Esophagus mucosa (tissue), 1 donor: ENCODE measurements around the gene ZNF207. TPM values are rescaled to one million over a fixed set of nuclear protein-coding genes. Genes with fewer than 3 reads are reported as not detected.
"Not testable (repeated sequence)": the region's sequence is repeated elsewhere in the genome, so short reads cannot be mapped to it uniquely, and the experiment has no call there.

Experiments
- ATAC-seq: fragments of 200-7000 bp; cut with Tn5 transposase; one replicate; pipeline ENCODE4 v1.9.1; 2020
- total RNA-seq: library from RNA; stranded (reverse); gene quantifications from one replicate; pipeline ENCODE4 v1.2.4, GENCODE V29; 2023
- donor health status: DM: yes; HTN: yes; CAD: no.

The ZNF207 gene
- total RNA-seq, result 131 TPM

DNA sequence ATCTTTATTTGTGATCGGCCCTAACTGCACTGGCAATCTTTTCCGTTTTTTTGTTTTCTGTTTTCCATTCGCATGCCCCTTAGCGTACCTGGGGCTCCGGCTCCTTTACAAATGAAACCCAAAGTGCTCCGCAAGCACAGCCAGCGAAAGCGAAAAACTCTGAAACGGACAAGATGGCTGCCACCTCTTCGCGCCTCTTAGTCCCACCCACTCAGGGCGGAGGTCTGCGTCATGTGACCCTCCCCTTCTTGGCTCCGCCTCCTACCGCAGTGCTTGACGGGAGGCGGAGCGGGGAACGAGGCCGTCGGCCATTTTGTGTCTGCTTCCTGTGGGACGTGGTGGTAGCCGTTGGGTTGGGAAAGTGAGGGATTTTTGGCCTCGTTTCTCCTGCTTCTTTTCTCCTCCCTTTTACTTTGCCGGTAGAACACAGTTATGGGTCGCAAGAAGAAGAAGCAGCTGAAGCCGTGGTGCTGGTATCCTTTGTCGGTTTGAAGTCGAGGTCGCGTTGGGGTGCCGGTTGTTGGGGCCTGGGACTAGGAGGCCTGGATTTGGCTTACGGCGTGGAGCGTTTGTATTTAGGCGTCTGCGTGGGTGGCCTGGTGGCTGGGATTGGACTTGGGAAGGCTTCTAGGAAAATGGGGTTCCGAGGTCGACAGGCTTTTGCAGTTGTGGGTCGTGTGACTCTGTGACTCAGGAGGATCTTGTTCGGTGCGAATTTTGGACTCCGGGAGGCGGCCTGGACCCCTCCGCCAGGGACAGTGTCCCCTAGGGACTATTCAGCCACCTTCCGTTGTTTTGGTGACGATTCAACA lies at the start of gene ZNF207:
Gene ZNF207, plus strand, starts transcription at position 304 of the 812 bp plus-strand sequence. Its CDS starts 129 bp downstream, at position 433.
- peak; percentile 97 for ATAC-seq

GRCh38 chr17:32302037-32302436 lies 47.9 kb upstream of the ZNF207 start:
- ATAC-seq, result no peak

GRCh38 chr17:32302860-32303649 lies 46.9 kb upstream of the ZNF207 start:
- no peak for ATAC-seq

GRCh38 chr17:32303781-32304288 lies 46.1 kb upstream of the ZNF207 start:
- ATAC-seq, result no peak

DNA sequence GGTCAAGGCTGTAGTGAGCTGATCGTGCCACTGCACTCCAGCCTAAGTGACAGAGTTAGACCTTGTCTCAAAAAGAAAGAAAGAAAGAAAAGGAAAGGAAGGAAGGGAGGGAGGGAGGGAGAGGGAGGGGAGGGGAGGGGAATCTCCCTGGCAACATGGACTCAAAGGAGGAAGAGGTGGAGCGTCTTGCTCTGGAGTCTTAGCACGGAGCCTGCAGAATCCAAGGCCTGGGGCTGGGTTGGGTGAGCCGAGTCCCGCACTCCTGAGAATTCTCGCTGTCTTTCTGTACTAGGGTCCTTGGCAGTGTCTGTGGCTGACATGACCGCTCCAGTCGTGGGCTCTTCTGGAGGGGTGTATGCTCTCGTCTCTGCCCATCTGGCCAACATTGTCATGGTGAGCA lies 44.9 kb upstream of the ZNF207 start:
- ATAC-seq, result no peak

- ATAC-seq, result no peak
Observed at GRCh38 chr17:32307658-32308057, 42.3 kb upstream of the ZNF207 start.

DNA sequence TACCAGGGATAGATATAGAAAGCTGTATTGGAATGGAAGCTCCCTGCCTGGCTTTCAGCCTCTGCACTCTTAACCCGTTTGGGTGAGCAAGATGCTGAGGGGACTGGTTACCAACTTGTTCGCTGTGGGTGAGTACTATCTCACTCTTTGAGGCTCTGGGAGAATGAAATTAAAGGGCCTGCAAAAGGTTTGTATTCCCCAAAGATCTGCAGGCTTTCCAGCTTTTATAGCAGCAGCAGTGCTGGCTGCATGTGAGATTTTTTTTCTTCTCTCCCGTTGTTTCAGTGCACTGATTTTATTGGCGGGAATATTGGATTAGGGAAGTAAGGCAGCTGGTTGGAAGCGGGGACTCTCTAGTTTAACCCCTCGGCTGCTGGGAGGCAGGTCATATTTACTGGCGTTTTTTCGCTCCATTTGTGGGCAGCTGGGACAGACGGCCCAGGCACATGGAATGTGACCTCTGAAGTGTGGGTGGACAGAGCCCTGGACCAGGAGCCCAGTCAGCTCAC lies 38.9 kb upstream of the ZNF207 start:
- ATAC-seq, result no peak

DNA sequence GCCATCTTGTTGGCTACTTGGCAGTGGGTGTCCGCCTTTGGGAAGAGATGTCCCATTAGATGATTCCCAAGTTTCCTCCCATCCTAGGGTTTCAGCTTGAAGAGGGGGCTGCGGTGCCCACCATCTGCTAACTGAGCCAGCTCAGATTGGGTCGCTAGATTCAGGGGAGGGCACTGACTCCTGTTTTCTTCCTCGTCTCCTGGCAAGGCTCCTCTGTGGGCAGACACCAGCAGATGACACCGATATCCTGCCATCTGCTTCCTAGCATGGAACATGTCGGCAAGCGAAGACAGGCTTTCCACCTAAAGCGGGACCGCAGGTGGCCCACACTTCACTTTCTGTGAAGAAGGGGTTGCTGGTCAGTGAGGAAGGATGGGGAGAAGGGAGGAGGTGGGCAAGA lies 35.3 kb upstream of the ZNF207 start:
- no peak for ATAC-seq

- ATAC-seq, result no peak
Observed at GRCh38 chr17:32315171-32315570, 34.8 kb upstream of the ZNF207 start.

GRCh38 chr17:32316653-32317052 lies 33.3 kb upstream of the ZNF207 start:
- not testable (repeated sequence) for ATAC-seq

- ATAC-seq, result no peak
Observed at GRCh38 chr17:32317353-32317752, 32.6 kb upstream of the ZNF207 start.

DNA sequence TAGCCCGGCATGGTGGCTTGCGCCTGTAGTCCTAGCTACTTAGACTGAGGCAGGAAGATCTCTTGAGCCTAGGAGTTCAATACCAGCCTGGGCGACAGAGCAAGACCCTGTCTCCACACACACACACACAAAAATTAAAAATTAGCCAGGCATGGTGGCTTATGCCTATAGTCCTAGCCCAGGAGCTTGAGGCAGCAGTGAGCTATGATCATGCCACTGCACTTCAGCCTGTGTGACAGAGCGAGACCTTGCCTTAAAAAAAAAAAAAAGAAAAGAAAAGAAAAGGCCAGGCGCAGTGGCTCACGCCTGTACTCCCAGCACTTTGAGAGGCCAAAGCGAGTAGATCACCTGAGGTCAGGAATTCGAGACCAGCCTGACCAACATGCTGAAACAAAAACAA lies 31.9 kb upstream of the ZNF207 start:
- ATAC-seq, result no peak

- peak; percentile 83 for ATAC-seq
Observed at GRCh38 chr17:32319548-32319905, 30.4 kb upstream of the ZNF207 start.

DNA sequence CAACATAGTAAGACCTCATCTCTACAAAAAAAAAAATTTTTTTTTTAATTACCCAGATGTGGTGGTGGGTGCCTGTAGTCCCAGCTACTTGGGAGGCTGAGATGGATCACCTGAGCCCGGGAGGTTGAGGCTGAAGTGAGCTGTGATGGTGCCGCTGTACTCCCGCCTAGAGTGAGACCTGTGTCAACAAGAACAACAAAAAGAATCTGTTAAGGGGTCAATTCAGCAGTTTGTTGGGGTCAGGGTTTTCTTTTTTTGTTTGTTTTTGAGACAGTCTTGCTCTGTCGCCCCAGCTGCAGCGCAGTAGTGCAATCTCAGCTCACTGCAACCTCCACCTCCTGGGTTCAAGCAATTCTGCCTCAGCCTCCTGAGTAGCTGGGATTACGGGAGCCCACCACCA lies 29.9 kb upstream of the ZNF207 start:
- not testable (repeated sequence) for ATAC-seq

- no peak for ATAC-seq
Observed at GRCh38 chr17:32320847-32321246, 29.1 kb upstream of the ZNF207 start.

DNA sequence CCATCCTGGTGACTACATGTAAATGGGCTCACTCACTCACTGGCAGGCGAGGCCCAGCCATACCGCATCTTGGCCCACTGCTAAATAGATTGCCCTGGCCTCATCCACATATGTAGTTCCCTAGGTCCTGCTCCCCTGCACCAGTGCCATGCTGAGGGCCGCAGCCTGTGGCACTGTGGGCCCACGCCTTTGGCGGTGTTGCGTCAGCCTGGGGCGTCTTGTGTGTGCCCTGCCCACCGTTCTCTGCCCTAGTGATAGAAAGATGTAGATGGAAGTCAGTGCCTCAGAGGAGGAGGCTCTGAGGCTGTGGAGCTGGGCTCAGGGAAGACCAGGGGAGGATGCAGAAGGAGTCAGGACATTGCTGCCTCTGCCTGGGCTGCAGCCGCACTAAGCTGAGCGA lies 26.9 kb upstream of the ZNF207 start:
- no peak for ATAC-seq

GRCh38 chr17:32323811-32324491 lies 26.0 kb upstream of the ZNF207 start:
- ATAC-seq, result peak; percentile 20

- no peak for ATAC-seq
Observed at GRCh38 chr17:32327911-32328310, 22.0 kb upstream of the ZNF207 start.

DNA sequence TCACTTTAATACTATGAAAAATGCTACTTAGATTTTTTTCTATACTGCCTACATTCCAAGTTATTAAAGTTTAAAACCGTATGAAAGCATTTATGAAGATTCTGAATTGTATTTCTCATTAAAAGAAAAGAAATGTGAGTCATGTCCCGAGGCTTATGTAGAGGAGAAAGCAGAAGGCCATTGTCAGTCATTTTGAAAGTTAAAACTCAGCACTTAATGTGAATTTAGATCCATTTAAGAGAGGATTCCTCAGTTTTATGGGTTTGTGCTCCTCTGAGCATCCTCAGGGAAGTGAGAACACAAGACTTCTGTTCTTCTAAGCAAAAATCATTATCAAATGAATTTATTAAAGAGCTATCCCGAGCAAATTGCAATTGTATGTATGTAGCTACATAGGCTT lies 19.8 kb upstream of the ZNF207 start:
- ATAC-seq, result no peak

DNA sequence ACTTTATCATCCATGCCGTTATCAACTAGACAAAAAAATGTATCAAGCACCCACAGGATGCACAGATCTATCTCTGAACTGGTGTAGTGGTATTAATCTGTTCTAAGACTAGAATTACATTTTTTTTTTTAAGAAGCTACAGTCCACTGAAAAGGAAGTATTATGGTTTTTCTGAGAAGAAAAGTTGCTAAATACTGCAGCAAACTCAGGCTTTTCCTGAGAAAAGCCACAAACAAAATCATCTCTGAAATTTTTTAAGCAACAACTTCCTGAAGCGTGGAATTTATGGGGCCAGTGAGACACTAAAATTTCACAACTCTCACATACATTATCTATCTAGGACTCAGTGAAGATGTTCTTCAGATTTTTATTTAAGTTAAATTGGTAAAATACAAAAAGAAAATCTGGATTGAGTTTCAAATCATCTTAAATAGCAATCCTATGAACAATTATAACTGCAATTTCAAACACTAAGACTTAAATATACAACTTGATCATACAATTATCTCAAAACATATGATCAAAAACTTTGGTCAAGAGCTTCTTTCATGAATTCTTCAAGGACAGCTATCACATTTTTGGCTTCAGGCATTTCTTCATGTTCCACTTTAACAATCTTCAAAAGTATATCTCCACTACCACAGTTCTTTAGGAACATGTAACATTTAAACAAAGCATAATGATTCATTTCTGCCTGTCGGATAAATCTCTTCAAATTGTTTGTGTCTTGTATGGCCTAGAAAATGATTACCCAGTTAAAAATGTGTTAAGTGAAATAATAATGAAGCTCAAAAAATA lies 18.5 kb upstream of the ZNF207 start:
- ATAC-seq, result no peak

GRCh38 chr17:32333187-32333586 lies 16.8 kb upstream of the ZNF207 start:
- no peak for ATAC-seq

- no peak for ATAC-seq
Observed at GRCh38 chr17:32335046-32335445, 14.9 kb upstream of the ZNF207 start.
